Fibroblast of skin of scalp (primary cell): ENCODE data around the gene HSPA12B. TPM values are rescaled to one million over a fixed set of nuclear protein-coding genes. Genes with fewer than 3 reads are reported as not detected.

Experiments used
- DNase-seq: peaks from one replicate; pipeline ENCODE4 v3.0.0-alpha.2; 2013
- polyA plus RNA-seq, 2 experiments: library from polyadenylated mRNA; unstranded; fragments of 120-200 nt; gene quantifications; one replicate each; pipeline ENCODE4 v1.2.1, GENCODE V29; 2013; ENCODE audit not compliant: insufficient read length in 2 of 2

Gene HSPA12B
- polyA plus RNA-seq (2013, experiment 1 of 2; ENCODE audit: insufficient read length), result 0.55 TPM
- 1.4 TPM for polyA plus RNA-seq (2013, experiment 2 of 2; ENCODE audit: insufficient read length)

DNA sequence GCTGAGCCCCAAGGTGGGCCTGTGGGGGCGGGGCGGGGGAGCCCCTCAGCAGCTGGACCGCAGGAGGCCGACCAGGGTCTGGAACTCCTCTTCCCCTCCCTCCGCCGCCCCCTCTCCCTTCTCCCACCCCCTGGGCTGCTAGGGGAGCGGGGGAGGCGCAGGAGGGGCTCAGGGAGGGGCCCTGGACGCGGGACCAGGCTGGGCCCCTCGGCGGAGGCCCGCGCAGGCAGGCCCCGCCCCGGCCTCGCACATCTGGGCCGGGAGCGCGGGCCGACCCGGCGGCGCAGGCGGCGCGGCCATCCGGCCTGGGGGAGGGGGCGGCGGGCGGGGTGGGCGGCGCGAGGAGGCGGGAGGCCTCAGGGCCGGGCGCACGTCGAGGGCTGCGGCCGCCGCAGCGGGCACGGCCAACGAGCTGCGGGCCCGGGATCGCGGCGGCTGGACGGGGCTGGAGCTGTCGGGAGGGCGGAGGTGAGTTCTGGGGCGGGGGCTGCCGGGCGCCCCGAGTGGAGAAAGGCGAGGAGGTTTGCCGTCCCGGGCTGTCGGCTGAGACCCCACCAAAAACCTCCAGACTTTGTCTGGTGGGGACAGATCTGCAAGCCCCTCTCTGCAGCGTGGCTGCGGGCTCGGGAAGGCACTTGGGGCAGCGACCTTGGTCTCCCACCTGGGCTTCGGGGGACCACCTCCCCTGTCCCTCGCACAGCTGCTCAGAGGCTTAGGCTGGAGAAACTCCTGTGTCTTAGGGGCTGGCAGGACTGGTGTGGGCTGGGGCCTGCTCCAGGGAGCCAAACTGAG is at the start of gene HSPA12B:
TSS of gene HSPA12B (plus strand) at position 359 of the 792 bp plus-strand sequence. CDS start 5,990 bp downstream, outside the sequence.
- peak; percentile 16 for DNase-seq

GRCh38 chr20:3685341-3685740 is 47.1 kb upstream of the HSPA12B start:
- DNase-seq, result no peak

GRCh38 chr20:3686421-3686820 is 46.1 kb upstream of the HSPA12B start:
- DNase-seq, result no peak

DNA sequence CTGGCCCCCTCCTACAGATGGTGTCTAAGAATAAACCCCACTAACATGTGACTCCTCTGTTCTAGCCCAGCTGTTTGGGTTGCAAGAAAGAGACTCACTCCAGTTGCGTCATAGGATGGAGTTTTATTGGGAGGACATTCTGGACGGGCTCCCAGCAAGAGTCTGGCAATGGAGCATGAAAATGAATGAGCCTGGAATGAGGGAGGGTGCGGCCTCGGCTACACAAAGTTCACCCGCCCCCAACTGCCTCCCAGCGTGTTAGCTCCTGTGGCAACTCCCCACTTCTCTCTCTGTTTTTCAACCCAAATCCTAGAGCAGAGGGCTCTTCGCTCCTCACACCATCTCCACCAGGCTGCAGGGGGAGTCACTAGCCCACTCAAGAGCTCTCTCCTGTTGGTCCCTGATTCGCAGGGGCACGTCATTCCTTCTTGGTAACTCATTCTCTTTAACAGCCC is 45.6 kb upstream of the HSPA12B start:
- peak; percentile 89 for DNase-seq

DNA sequence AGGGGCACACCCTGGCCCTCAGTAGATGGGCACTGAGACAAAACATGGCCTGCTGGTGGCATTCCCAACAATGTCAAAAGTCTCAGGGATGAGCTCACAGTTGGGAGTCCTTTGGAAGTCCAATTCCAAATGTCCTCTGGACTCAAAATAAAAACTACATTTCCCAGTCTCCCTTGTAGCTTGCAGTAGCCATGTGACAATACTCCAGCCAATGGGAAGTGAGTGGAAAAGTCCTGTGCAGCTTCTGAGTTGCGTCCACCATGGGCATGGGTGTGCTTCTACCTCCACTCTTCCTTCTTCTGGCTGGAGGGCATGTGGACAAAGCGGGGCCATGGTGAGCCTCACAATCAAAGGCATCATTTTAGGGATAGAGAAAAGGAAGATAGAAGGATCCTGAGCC is 44.8 kb upstream of the HSPA12B start:
- peak; percentile 78 for DNase-seq

DNA sequence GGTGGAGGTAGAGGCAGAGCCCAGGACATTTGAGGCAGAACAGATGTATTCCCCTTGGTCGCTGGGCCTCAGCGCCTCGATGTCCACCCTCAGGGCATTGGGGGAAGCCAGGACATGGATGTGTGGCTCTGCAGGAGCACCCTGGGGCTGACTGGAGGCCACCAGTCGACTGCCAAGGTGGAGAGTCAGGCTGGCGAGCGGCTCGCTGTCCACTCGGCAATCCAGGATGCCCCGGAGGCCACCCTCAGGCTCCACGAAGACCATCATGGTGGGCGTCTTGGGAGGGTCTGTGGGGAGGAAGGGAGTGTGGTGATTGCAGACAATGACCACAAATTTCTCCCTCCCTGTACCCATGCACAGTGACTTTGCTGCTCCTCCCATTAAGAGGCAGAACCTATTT is 42.5 kb upstream of the HSPA12B start:
- no peak for DNase-seq

DNA sequence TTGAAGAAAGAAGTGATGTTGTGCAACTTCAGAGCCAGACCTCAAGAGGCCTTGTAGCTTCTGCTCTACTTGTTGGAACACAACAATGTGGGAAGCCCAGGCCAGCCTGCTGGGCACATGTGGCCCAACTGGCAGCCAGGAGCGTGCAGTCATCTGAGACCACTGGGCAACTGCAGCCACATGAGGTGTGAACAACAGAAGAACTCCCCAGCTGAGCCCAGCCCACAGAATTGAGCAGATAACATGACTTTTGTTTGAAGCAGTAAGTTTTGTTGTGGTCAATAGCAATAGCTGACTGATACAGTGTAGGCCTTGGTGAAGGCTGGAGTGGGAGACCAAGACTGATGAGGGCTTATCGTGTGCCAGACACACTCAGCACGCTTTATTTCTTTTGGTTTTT is 42.1 kb upstream of the HSPA12B start:
- no peak for DNase-seq

DNA sequence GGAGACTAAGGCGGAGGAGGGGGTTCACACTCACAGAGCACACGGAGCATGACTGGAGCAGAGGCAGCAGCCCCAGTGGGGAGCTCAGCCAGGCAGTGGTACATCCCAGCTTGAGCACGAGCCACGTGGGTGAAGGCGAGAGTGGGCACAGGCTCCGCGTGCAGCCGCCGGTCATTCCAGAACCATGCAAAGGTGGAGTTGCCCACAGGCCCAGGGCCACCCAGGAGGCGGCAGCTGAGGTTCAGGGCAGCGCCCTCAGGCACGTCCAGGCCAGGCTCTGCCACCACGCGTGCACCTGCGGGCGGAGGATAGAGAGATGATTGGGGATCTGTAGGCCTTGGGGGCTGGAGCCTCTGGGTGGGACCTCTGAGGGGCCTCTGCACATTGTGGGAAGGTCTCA is 41.2 kb upstream of the HSPA12B start:
- DNase-seq, result no peak

- DNase-seq, result no peak
These were observed 40.6 kb upstream of the HSPA12B start for GRCh38 chr20:3691897-3692296.

- no peak for DNase-seq
These were observed 39.7 kb upstream of the HSPA12B start for GRCh38 chr20:3692706-3693294.

DNA sequence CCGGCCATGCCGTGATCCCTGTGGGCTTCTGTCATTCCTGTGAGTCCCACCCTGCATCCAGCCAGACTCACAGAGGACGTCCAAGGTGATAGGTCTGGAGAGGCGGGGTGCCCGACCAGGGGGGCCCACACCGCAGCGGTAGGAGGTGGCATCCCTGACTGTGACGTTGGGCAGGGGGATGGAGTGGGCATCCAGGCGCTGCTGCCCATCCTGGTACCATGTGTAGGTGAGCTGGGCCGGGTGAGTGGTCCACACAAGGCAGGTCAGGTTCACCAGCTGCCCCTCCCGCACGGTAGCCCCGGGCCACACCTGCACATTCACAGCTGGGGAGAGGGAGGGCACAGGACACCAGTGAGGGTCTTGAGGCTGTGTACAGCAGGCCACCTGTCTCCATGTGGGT is 39.1 kb upstream of the HSPA12B start:
- no peak for DNase-seq

- DNase-seq, result no peak
These were observed 37.6 kb upstream of the HSPA12B start for GRCh38 chr20:3694864-3695263.

DNA sequence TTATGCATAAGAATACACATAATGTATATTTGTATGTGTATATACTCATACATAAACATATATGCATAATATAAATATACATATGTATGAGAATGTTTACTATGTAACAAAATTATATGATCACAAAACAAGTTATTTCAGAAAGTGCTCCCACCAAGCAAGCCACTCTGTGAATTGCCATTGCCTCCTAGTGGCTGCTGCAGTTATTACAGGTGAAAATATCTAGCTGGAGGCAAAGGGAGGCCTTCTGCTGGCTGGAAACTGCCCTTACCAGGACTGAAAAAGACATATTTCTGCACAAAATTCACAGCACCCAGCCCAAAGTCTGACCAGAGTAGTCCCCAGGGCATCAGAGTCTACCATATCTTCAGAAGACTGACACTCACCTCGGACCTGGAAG is 36.3 kb upstream of the HSPA12B start:
- no peak for DNase-seq

GRCh38 chr20:3696745-3697587 is 35.5 kb upstream of the HSPA12B start:
- no peak for DNase-seq

GRCh38 chr20:3697588-3698305 is 34.7 kb upstream of the HSPA12B start:
- DNase-seq, result no peak

- no peak for DNase-seq
These were observed 33.9 kb upstream of the HSPA12B start for GRCh38 chr20:3698591-3699001.

GRCh38 chr20:3699037-3699436 is 33.4 kb upstream of the HSPA12B start:
- DNase-seq, result no peak

GRCh38 chr20:3701061-3701998 is 31.2 kb upstream of the HSPA12B start:
- no peak for DNase-seq

DNA sequence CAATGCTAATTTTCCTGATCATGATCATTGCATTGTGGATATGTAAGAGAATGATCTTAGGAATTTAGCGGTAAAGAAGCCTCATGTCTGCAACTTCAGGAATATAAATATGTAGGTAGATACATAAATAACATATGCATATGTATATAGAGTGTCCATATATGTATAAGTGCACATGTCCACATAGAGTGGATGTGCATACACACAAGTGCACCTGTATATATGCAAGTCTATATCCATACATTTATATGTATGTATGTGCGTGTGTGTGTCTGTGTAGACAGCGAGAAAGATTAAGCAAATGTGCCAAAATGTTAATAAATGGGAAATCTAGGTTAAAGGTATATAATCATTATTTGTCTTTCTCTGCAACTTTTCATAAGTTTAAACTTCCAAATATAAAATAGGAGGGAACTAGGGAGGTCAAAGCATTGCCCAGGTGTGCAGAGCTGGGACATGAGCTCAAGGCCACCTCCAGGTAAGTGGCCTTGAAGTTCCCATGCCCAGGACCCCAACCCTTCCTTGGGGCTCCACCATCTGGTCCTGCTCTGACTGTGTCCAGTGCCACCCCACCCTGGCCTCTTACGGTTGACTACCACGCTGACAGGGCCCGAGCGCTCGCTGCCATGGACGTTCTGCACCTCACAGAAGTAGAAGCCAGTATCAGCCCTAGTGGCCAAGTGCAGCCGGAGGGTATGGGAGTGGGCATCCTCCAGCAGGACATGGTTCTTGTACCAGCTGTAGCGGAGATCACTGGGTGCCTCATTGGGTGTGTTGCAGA is 29.7 kb upstream of the HSPA12B start:
- no peak for DNase-seq

- DNase-seq, result no peak
These were observed 28.4 kb upstream of the HSPA12B start for GRCh38 chr20:3704087-3704486.
